HG02973 (cell line): Measurements from ENCODE around the gene MYO7B.

Experiments used
- ATAC-seq: cut with Tn5 transposase; IDR thresholded peaks from one replicate; pipeline ENCODE4 v1.9.1; 2021; ENCODE audit warnings: moderate library complexity; ENCODE audit not compliant: unreplicated experiment

Gene MYO7B

GRCh38 chr2:127586136-127586535 lies 50.7 kb downstream of the MYO7B start:
- no peak for ATAC-seq

DNA sequence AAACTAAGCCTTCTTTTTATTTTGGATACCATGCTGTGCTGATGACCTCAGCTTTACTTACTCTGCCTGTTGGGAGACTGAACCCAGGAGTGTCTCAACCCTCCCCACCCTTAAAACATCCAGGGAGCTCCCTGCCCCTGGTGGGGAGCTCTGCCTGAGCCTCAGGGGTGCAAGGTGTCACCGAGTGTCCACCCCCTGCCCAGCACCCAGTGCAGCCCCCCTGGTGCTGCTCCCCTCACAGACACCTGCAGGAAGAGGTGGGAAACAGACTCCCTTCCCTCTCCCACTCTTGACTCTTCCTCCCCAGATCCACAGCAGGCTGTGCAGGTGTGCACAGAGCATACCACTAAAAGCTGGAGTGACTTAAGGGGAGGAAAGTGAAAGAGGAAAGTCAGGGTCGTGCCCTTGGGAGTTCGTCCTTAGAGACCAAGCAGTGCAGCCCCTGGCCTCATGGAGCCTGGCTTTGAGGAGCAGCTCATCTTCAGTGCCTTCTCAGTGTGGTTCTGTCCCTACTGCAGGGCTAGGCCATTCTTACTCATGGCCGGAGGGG lies 51.3 kb downstream of the MYO7B start:
- ATAC-seq, result no peak

- no peak for ATAC-seq
Measured at GRCh38 chr2:127588241-127588640, 52.8 kb downstream of the MYO7B start.

DNA sequence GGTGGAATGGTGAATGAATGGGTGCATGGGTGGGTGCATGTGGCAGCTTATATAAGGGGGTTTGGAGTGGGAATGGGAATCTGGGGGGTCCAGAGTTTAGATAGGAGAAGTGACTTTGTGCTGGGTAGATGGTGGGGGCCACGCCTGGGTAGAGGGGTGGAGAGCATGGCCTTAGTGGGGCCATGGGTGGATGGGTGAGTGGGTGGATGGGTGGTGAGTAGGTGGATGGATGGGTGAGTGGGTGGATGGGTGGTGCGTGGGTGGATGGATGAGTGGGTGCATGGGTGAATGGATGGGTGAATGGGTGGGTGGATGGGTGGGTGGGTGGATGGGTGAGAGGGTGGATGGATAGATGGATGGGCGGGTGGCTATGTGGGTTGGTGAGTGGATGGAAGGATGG lies 53.9 kb downstream of the MYO7B start:
- ATAC-seq, result no peak

DNA sequence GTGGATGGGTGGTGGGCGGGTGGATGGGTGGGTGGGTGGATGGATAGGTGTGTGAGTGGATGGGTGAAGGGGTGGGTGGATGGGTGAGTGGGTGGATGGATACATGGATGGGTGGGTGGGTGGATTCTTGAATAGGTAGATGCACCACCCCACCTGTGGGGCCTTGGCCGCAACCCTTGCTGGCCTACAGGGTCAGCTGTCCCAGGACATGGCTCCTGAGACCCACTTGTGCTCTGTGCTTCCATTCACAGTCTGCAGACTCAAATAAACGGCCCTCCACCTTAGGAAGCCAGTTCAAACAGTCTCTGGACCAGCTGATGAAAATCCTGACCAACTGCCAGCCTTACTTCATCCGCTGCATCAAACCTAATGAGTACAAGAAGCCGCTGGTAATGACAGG lies 54.4 kb downstream of the MYO7B start:
- ATAC-seq, result no peak

- no peak for ATAC-seq
Measured at GRCh38 chr2:127590386-127591190, 55.1 kb downstream of the MYO7B start.

DNA sequence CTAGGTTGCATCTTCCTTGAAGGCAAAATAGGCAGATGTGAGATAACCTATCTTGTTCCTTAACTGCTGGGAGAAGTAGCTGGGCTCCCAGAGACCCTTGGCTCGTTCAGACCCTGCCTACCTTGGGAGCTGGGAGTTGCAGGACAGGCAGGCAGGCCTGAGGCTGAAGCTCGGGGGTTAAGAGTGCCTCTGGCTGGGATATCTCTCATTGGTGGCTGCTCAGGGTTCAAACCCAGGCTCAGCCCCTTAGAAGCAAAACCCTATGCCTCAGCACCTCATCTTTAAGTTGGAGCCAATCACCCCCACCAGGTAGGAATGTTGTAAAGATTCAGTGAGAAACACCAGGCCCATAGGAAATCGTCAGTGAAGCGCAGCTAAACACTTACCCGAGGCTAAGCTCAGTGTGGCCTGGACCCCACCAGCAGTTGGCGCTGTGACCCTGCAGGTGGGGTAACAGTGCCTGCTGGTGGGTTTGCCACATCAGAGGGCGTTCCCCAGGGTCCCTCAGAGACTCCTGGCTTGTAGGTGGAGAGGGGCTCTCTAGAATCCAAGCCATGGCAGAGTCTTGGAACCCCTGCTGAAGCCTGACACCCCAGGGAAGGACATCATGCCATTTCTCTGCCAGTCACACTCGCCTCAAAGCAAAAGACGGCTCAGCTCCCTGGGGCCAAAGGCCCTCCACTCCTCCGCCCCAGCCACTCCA lies 55.9 kb downstream of the MYO7B start:
- ATAC-seq, result peak; percentile 72

DNA sequence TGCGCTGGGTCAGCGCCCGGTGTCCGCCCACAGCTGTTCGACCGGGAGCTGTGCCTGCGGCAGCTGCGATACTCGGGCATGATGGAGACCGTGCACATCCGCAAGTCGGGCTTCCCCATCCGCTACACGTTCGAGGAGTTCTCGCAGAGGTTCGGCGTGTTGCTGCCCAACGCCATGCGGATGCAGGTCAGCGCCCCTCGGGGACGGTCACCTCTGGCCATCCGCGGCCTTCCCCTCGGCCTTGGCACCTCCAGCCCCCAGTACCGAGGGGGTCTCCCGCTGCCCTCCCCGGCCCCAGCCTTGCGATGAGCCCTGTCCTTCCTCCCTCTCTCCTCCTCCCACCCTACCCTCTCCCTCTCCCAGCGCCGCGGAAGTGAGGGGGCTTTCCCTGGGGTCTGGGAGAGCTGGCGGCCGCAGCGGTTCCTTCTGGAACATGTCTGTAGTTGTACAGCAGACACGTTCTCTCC lies 57.3 kb downstream of the MYO7B start:
- ATAC-seq, result no peak

DNA sequence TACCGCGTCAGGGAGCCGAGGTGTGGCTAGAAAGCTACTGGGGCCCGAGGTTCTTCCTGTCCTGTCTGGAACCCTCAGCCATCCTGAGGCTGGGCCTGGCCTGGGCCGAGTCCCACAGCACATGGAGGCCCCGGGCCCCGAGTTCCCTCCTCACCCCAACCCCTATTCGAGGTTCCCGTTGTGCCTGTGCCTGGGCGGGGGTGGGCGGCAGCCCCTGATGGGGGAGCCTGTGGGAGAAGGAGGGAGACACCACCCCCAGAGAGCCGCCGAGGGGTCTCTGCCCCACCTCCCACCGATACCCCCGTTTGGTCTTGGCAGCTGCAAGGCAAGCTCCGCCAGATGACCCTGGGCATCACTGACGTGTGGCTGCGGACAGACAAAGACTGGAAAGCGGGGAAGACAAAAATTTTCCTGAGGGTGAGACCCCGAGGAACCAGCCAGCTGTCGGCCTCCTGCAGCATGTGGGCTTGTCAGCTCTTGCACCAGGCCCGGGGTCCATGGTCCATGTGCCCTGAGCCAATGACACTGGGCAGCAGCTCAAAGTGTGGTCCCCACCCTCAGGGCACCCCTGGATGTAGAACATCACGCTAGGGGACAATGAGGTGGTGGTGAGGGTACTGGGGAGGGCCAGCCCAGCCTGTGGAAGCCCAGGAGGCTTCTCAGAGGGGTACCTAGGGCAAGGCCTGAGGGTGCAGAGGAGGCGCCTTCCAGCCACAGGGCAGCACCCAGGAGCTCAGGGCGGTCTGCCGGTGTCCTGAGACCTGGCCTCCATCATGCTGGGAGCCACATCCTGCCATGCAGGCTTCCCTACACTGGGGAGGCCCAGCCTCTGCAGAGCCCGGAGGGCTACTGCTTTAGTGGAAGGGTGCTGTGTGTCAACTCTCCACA lies 58.0 kb downstream of the MYO7B start:
- ATAC-seq, result no peak

- ATAC-seq, result no peak
Measured at GRCh38 chr2:127594116-127594591, 58.7 kb downstream of the MYO7B start.

DNA sequence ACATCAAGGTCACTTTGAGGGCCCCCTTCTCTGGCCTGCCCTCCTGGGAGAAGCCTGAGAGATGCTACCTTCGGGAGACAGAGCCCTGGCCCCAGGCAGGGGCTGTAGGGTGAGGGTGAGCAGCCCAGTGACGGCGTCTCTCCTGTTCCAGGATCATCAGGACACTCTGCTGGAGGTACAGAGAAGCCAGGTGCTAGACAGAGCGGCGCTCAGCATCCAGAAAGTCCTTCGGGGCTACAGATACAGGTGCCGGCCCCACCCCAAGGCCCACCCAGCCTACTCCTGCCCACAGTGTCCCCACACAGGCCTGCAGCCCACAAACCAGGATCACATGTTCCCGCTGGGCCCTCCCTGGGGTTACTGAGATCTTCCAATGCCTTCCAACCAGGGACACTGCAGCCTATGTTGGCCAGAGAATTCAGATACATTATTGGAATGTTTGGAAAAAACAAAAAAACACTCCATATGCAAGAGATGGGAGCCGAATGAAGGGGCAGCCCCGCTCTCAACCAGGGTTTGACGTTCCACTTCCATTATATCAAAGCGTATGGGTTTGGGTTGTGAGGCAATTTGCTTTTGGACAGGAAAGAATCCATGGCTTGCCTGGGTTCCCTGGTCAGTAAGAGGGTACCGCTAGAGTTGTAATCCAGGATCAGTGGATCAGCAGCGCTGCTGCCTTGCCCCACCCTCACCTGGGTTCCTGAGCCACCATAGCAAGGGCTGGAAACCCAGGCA lies 61.0 kb downstream of the MYO7B start:
- ATAC-seq, result no peak

DNA sequence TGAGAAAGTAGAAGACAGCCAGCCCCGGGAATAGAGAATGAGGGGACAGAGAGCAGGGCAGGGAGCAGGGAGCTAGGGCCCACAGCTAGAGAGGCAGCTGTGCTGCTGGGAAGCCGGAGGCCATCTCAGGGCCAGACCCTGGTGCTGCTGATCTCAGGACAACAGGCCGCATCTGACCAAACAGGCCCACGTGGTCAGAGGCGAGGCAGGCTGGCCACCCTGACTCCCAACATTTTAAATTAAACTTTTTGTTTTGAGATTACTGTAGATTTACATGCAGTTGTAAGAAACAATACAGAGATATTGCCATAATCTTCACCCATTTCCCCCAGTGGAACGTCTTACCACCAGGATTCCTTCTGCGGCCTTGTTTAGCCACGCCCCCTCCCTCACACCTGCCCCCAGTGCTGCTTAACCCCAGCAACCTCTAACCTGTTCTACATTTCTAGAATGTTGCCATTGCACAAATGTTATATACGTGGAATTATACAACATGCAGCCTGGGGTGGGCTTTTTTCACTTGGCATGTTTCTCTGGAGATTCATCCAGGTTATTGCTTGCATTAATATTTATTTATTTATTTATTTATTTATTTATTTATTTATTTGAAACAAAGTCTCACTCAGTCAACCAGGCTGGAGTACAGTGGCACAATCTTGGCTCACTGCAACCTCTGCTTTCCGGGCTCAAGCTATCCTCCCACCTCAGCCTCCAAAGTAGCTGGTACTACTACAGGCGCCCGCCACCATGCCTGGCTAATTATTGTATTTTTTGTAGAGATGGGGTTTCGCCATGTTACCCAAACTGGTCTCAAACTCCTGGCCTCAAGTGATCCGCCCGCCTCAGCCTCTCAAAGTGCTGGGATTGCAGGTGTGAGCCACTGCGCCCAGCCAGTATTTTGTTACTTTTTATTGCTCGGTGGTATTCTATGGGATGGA lies 61.8 kb downstream of the MYO7B start:
- no peak for ATAC-seq

- no peak for ATAC-seq
Measured at GRCh38 chr2:127597984-127598380, 62.5 kb downstream of the MYO7B start.

DNA sequence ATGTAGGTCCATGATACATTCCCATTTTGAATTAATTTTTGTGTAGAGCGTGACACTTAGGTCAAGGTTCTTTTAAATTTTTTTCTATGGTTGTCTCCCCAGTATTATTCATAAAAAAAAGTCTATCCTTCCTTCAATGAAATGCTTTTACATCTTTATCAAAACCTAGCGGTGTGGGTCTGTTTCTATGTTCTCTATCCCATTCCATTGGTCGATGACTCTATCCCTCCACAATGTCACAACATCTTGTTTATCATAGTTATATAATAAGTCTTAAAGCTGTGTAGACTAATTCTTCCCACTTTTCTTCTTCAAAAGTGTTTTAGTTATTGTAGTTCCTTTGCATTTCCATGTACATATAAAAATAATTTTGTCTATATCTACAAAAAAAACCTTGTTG lies 63.2 kb downstream of the MYO7B start:
- ATAC-seq, result no peak

DNA sequence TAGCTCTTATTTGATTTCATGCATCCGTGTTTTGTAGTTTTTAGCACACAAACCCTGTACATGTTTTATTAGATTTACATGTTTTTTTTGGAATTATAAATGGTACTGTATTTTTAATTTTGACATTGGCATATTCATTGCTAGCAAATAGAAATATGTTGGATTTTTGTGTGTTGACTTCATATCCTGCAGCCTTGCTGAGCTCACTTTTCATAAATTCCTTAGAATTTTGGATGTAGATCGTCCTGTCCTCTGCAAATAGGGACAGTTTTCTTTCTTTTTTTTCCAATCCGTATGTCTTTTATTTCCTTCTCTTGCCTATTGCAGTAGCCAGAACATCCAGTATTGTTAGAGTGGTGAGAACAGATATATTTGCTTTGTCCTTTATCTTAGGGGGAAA lies 63.7 kb downstream of the MYO7B start:
- ATAC-seq, result no peak

GRCh38 chr2:127604986-127605385 lies 69.5 kb downstream of the MYO7B start:
- ATAC-seq, result no peak

GRCh38 chr2:127605691-127606263 lies 70.3 kb downstream of the MYO7B start:
- ATAC-seq, result no peak

GRCh38 chr2:127606625-127607398 lies 71.3 kb downstream of the MYO7B start:
- no peak for ATAC-seq
